GM12892 (cell line): ENCODE measurements around the gene OTC.

ENCODE experiments used
- POLR2A ChIP-seq: IDR thresholded peaks from 2 replicates; pipeline ENCODE4 v1.6.1; 2011; ENCODE audit warnings: low read depth, low read length, control low read depth
- POLR2AphosphoS5 ChIP-seq: IDR thresholded peaks from 2 replicates; pipeline ENCODE4 v1.6.1; 2011; ENCODE audit warnings: low read depth, low read length, control low read depth
- TAF1 ChIP-seq: IDR thresholded peaks from 2 replicates; pipeline ENCODE4 v1.6.1; 2011; ENCODE audit warnings: low read depth, mild to moderate bottlenecking, control low read depth, low read length, borderline replicate concordance

DNA sequence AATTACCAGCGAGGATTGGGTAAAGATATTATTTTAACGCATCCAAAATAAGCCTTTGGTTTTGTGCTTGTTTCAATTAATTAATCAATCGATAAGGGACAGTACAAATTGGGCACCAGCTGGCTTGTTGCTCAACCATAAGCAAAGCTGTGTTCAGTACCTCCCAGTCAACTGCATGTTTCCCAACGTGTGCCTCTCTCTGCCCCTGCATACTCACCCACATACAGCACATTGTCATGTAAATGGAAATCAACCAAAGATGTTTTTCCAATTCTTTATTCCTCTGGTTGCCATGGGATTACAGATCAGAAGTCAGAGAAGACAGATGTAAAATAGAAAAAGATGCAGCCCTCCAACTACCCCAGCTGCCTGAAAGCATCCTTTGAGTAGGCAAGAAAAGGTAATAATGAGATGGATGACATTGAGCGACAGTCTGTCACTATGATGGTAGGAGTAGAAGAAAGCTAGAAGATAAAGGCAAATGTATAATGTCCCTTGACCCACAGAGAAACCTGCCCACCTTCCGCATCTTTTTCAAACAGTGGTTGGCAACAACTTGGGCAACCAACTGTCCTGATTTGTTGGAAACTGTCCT is 116.3 kb downstream of the OTC start:
- TF ChIP-seq POLR2A (no peak), POLR2AphosphoS5 (no peak), TAF1 (no peak)
